Keratinocyte (primary cell): Measurements from ENCODE around the gene CYCS. TPM values are rescaled to one million over a fixed set of nuclear protein-coding genes. Genes with fewer than 3 reads are reported as not detected.

Source experiments
- DNase-seq: peaks from one replicate; pipeline ENCODE4 v3.0.0-alpha.2; 2011; ENCODE audit warnings: low read depth, missing footprints, low spot score
- FAIRE-seq: peaks from 2 replicates; lab custom pipeline; 2011; peaks lifted over from hg19 to GRCh38; lab: Jason Lieb, UNC
- H2AFZ ChIP-seq: 2 replicates; pipeline ENCODE4 v1.6.0; 2012; ENCODE audit warnings: low read length, control low read depth, inconsistent platforms; ENCODE audit not compliant: control insufficient read depth
- H3K27ac ChIP-seq: 2 replicates; pipeline ENCODE4 v1.5.1; 2011; ENCODE audit warnings: low read length; ENCODE audit not compliant: control insufficient read depth, insufficient read depth
- H3K27me3 ChIP-seq: 3 replicates; pipeline ENCODE4 v1.6.0; 2011; ENCODE audit warnings: low read length; ENCODE audit not compliant: control insufficient read depth, insufficient read depth; ENCODE audit errors: extremely low read depth
- H3K36me3 ChIP-seq, 2 experiments: 2 replicates in 1 of 2; 3 replicates in 1 of 2; pipeline ENCODE4 v1.5.1; 2011; ENCODE audit warnings: low read length in 2 of 2, mild to moderate bottlenecking in 1 of 2; ENCODE audit not compliant: control insufficient read depth in 2 of 2, insufficient read depth in 2 of 2; ENCODE audit errors: extremely low read depth in 1 of 2
- H3K4me1 ChIP-seq: 3 replicates; pipeline ENCODE4 v1.5.1; 2011; ENCODE audit warnings: low read length; ENCODE audit not compliant: control insufficient read depth, insufficient read depth; ENCODE audit errors: extremely low read depth
- H3K4me2 ChIP-seq: 3 replicates; pipeline ENCODE4 v1.6.0; 2011; ENCODE audit warnings: low read depth, low read length; ENCODE audit not compliant: control insufficient read depth, insufficient read depth; ENCODE audit errors: extremely low read depth
- H3K4me3 ChIP-seq, 3 experiments: fragments of 200-600 bp in 1 of 3; sonication (generic) in 1 of 3; 2 replicates in 2 of 3; 3 replicates in 1 of 3; pipeline ENCODE4 v1.5.1; 2011 to 2016; ENCODE audit warnings: low read length in 3 of 3, mild to moderate bottlenecking in 3 of 3, control low read depth in 2 of 3, inconsistent platforms in 1 of 3, low read depth in 1 of 3, mixed read lengths in 1 of 3, mixed run types in 1 of 3, moderate library complexity in 1 of 3; ENCODE audit not compliant: control insufficient read depth in 2 of 3, insufficient read depth in 2 of 3; ENCODE audit errors: extremely low read depth in 1 of 3
- H3K79me2 ChIP-seq: 2 replicates; pipeline ENCODE4 v1.6.0; 2012; ENCODE audit warnings: low read length; ENCODE audit not compliant: control insufficient read depth, insufficient read depth
- H3K9ac ChIP-seq: 3 replicates; pipeline ENCODE4 v1.6.0; 2011; ENCODE audit warnings: low read length; ENCODE audit not compliant: control insufficient read depth, insufficient read depth; ENCODE audit errors: extremely low read depth
- H3K9me1 ChIP-seq: 3 replicates; pipeline ENCODE4 v1.6.0; 2011; ENCODE audit warnings: low read length; ENCODE audit not compliant: control insufficient read depth, insufficient read depth; ENCODE audit errors: extremely low read depth
- H3K9me3 ChIP-seq: 2 replicates; pipeline ENCODE4 v1.5.1; 2012; ENCODE audit warnings: low read depth, low read length; ENCODE audit not compliant: control insufficient read depth
- H4K20me1 ChIP-seq: 3 replicates; pipeline ENCODE4 v1.6.0; 2011; ENCODE audit warnings: low read length; ENCODE audit not compliant: control insufficient read depth, insufficient read depth; ENCODE audit errors: extremely low read depth
- EZH2 ChIP-seq: IDR thresholded peaks from one replicate; pipeline ENCODE4 v1.6.1; 2012; ENCODE audit warnings: inconsistent platforms, mild to moderate bottlenecking, low read length, moderate library complexity
- dilution Hi-C: fragments of 300-500 bp; cut with MboI; formaldehyde crosslinking; loops from one replicate; pipeline ENCODE4 v1.7.0; 2020; ENCODE audit warnings: low sequenced_read_pairs; ENCODE audit not compliant: extremely low pct_ligation_motif_present
- polyA plus RNA-seq, 5 experiments: library from polyadenylated mRNA; depleted of rRNA in 3 of 5; stranded (reverse) in 3 of 5; stranded (forward) in 1 of 5; unstranded in 1 of 5; fragments of >200 nt; gene quantifications; 1 replicate in 1 of 5; 2 replicates in 3 of 5; 3 replicates in 1 of 5; pipeline versions ENCODE4 v1.2.1 to v1.2.3, GENCODE V29; 2011 to 2012; ENCODE audit warnings: missing spikeins in 2 of 5, low read depth in 1 of 5, low replicate concordance in 1 of 5
- TF ChIP-seq, protein P1 (sequence below), 3 experiments: IDR thresholded peaks in 1 of 3; conservative IDR thresholded peaks in 1 of 3; optimal IDR thresholded peaks in 1 of 3; 2 replicates in 2 of 3; 3 replicates in 1 of 3; pipeline versions ENCODE3 to v1.5.1; 2011; ENCODE audit warnings: low read length in 3 of 3, mild to moderate bottlenecking in 3 of 3, moderate library complexity in 2 of 3, control low read depth in 1 of 3, inconsistent platforms in 1 of 3; ENCODE audit not compliant: insufficient read depth in 2 of 3; ENCODE audit errors: extremely low read depth in 1 of 3

Gene CYCS
- polyA plus RNA-seq, 1 donor (not counting 4 experiments of a cell fraction or from before 2014, with no cell fraction given), result 176 TPM

DNA sequence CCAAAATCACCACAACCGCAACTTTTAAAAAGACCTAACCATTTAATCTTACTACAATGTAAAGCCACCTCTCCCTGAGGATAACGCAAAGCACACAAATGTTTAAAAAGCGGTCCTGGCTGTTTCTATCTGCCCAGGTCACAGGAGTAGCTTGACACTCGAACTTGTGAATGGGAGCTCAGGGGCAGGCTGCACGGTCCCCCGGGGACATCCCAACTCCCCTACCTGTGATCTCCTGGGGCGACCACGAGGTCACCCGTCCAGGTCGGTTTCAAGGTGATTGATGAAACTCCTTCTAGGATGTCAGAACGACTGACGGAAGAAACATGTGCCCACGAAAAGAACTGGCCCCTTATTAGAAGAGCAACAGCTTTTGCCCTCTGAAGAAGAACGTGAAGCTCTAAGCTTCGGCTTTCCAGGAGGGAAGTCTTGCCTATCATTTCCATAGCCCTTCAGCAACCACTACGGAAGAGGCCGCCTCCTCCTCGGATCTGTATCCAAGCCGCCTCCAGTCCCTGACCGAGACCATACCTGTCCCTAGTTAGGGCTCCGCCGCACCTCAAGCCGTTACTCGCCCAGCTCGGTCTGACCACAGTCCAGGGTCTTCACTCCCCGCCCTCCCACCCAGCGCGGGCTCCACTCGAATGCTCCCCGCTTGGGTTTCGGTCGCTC lies 459 bp downstream of the CYCS start:
- Histone ChIP-seq H3K4me3 (peak overlapping the region; percentile 62 to 86 (median 83)), H3K9me1 (no peaks in the 10 kb centered on the region), H4K20me1 (peaks cover 2% of the 10 kb centered on the region), H3K27me3 (no peaks in the 10 kb centered on the region), H3K36me3 (peaks cover 11 to 27% of the 10 kb centered on the region in 2 experiments), H3K4me1 (peaks cover 9% of the 10 kb centered on the region), H3K79me2 (peaks cover 34% of the 10 kb centered on the region), H3K9me3 (no peaks in the 10 kb centered on the region), H3K4me2 (peak overlapping the region; percentile 68), H3K27ac (peak overlapping the region; percentile 89), H3K9ac (peak overlapping the region; percentile 92), H2AFZ (no peak overlapping the region)
- FAIRE-seq (no peak), DNase-seq (no peak)
- TF ChIP-seq, protein P1, sequence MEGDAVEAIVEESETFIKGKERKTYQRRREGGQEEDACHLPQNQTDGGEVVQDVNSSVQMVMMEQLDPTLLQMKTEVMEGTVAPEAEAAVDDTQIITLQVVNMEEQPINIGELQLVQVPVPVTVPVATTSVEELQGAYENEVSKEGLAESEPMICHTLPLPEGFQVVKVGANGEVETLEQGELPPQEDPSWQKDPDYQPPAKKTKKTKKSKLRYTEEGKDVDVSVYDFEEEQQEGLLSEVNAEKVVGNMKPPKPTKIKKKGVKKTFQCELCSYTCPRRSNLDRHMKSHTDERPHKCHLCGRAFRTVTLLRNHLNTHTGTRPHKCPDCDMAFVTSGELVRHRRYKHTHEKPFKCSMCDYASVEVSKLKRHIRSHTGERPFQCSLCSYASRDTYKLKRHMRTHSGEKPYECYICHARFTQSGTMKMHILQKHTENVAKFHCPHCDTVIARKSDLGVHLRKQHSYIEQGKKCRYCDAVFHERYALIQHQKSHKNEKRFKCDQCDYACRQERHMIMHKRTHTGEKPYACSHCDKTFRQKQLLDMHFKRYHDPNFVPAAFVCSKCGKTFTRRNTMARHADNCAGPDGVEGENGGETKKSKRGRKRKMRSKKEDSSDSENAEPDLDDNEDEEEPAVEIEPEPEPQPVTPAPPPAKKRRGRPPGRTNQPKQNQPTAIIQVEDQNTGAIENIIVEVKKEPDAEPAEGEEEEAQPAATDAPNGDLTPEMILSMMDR (optimal IDR thresholded peaks at IDR 0.05 in 1 of 3, IDR thresholded peaks at IDR 0.05 in 1 of 3, conservative IDR thresholded peaks at IDR 0.05 in 1 of 3; ENCODE audit: extremely low read depth in 1 of 3, insufficient read depth in 2 of 3, low read length in 3 of 3), result no peak
- no peak for TF ChIP-seq EZH2
- dilution Hi-C loops, result no loop called here

DNA sequence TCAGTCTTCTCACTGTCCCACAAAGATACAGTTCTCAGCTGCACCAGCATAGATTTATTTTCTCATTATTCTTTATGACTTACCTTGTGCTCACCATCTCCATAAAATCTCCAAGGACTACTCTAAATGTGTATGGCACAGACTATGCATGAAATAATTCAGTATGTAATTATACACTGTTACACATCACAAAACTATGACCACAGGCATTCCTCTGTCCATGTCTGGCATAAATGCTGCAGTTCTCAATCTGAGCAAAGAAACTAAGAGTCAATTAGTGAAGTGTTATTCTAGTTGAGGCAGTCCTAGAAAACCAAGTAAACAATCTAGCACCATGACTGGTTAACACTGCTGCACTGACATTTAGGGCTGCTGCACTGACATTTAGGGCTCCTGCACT lies 2.7 kb downstream of the CYCS start:
- peaks cover 3% of the 10 kb centered on the region for H4K20me1 ChIP-seq
- no peak overlapping the region for H3K9ac ChIP-seq
- FAIRE-seq (no peak), DNase-seq (no peak)
- TF ChIP-seq EZH2, result no peak
- TF ChIP-seq, protein P1 (optimal IDR thresholded peaks at IDR 0.05 in 1 of 3, IDR thresholded peaks at IDR 0.05 in 1 of 3, conservative IDR thresholded peaks at IDR 0.05 in 1 of 3; ENCODE audit: extremely low read depth in 1 of 3, insufficient read depth in 2 of 3, low read length in 3 of 3), result no peak
- H3K9me3 ChIP-seq, result no peaks in the 10 kb centered on the region
- no peak overlapping the region for H3K4me2 ChIP-seq
- peaks cover 9% of the 10 kb centered on the region for H3K4me1 ChIP-seq
- H3K27ac ChIP-seq, result no peak overlapping the region
- H3K36me3 ChIP-seq, result peaks cover 12 to 33% of the 10 kb centered on the region in 2 experiments
- dilution Hi-C loops, result no loop called here
- H3K27me3 ChIP-seq, result no peaks in the 10 kb centered on the region
- H3K9me1 ChIP-seq, result peaks cover 1% of the 10 kb centered on the region
- no peak overlapping the region for H2AFZ ChIP-seq
- H3K79me2 ChIP-seq, result peaks cover 36% of the 10 kb centered on the region
- no peak overlapping the region for H3K4me3 ChIP-seq
